ENCODE data around the gene DNAJC7.
"Not testable (repeated sequence)": the region's sequence is repeated elsewhere in the genome, so short reads cannot be mapped to it uniquely, and the experiment has no call there.

The DNAJC7 gene

GRCh38 chr17:42010266-42010680 is 7.0 kb downstream of the DNAJC7 start:
- not testable (repeated sequence) for DNase-seq

GRCh38 chr17:42009170-42009569 is 8.1 kb downstream of the DNAJC7 start:
- DNase-seq = no peak

- DNase-seq = no peak
Measured at GRCh38 chr17:42005166-42005565, 12.1 kb downstream of the DNAJC7 start.

- DNase-seq = no peak
Measured at GRCh38 chr17:42002792-42003301, 14.4 kb downstream of the DNAJC7 start.

GRCh38 chr17:42002175-42002791 is 15.0 kb downstream of the DNAJC7 start:
- DNase-seq = no peak

GRCh38 chr17:42001729-42002128 is 15.5 kb downstream of the DNAJC7 start:
- DNase-seq = no peak

GRCh38 chr17:42000413-42001133 is 16.7 kb downstream of the DNAJC7 start:
- no peak for DNase-seq

GRCh38 chr17:41998497-41998896 is 18.7 kb downstream of the DNAJC7 start:
- no peak for DNase-seq

- no peak for DNase-seq
Measured at GRCh38 chr17:41996855-41997164, 20.4 kb downstream of the DNAJC7 start.

- DNase-seq = no peak
Measured at GRCh38 chr17:41992576-41992975, 24.7 kb downstream of the DNAJC7 start.

- no peak for DNase-seq
Measured at GRCh38 chr17:41989702-41990419, 27.4 kb downstream of the DNAJC7 start.

GRCh38 chr17:41988418-41988817 is 28.8 kb downstream of the DNAJC7 start:
- DNase-seq = no peak

- DNase-seq = no peak
Measured at GRCh38 chr17:41987642-41988041, 29.6 kb downstream of the DNAJC7 start.

GRCh38 chr17:41986634-41987033 is 30.6 kb downstream of the DNAJC7 start:
- DNase-seq = no peak

GRCh38 chr17:41985919-41986318 is 31.3 kb downstream of the DNAJC7 start:
- no peak for DNase-seq

GRCh38 chr17:41984454-41984853 is 32.8 kb downstream of the DNAJC7 start:
- no peak for DNase-seq

- DNase-seq = no peak
Measured at GRCh38 chr17:41982026-41982760, 35.0 kb downstream of the DNAJC7 start.

- no peak for DNase-seq
Measured at GRCh38 chr17:41977991-41978390, 39.2 kb downstream of the DNAJC7 start.

GRCh38 chr17:41976142-41976768 is 41.0 kb downstream of the DNAJC7 start:
- DNase-seq = no peak

GRCh38 chr17:41975099-41976083 is 41.8 kb downstream of the DNAJC7 start:
- no peak for DNase-seq

- DNase-seq = no peak
Measured at GRCh38 chr17:41974658-41975057, 42.6 kb downstream of the DNAJC7 start.

GRCh38 chr17:41974031-41974430 is 43.2 kb downstream of the DNAJC7 start:
- no peak for DNase-seq

All from NCI-H748 treated with DMSO at 0.1 percent for 48 hours (cell line).